CD4-positive, alpha-beta memory T cell (primary cell): ENCODE results near the gene KTN1. TPM values are rescaled to one million over a fixed set of nuclear protein-coding genes. Genes with fewer than 3 reads are reported as not detected.

ENCODE experiments used
- CTCF ChIA-PET: fragments of 350-600 bp; sonication (Branson Sonifier 250); formaldehyde crosslinking; loops from one replicate; lab custom pipeline; 2021; ENCODE audit warnings: inconsistent platforms; ENCODE audit not compliant: partially characterized antibody; lab: Charles Lee
- POLR2A ChIA-PET: fragments of 350-600 bp; sonication (Branson Sonifier 250); formaldehyde crosslinking; loops from one replicate; lab custom pipeline; 2021; ENCODE audit not compliant: partially characterized antibody; lab: Charles Lee
- DNase-seq, 5 donors: peaks; one replicate each; pipeline versions ENCODE4 v3.0.0 to v3.0.0-alpha.2; 2020 to 2022; ENCODE audit warnings: mixed read lengths in 1 of 5
- H3K27ac ChIP-seq: one replicate; pipeline ENCODE4 v1.7.0; 2013; ENCODE audit warnings: low read depth, low read length
- H3K27me3 ChIP-seq: 2 replicates; pipeline ENCODE4 v1.7.0; 2013; ENCODE audit warnings: mild to moderate bottlenecking, low read length, moderate library complexity; ENCODE audit not compliant: insufficient read depth
- H3K36me3 ChIP-seq: 2 replicates; pipeline ENCODE4 v1.7.0; 2013; ENCODE audit warnings: mild to moderate bottlenecking, low read length, moderate library complexity; ENCODE audit not compliant: insufficient read depth
- H3K4me1 ChIP-seq: 2 replicates; pipeline ENCODE4 v1.7.0; 2013; ENCODE audit warnings: mild to moderate bottlenecking, low read length, moderate library complexity; ENCODE audit not compliant: insufficient read depth
- H3K4me3 ChIP-seq, 2 donors: one replicate each; pipeline ENCODE4 v1.7.0; 2013; ENCODE audit warnings: low read length in 2 of 2, mild to moderate bottlenecking in 1 of 2
- H3K9me3 ChIP-seq, 2 donors: one replicate each; pipeline ENCODE4 v1.7.0; 2013; ENCODE audit warnings: low read length in 2 of 2, control low read depth in 1 of 2; ENCODE audit not compliant: control insufficient read depth in 1 of 2
- H3K27ac Mint-ChIP-seq, 7 donors: one replicate each; pipeline ENCODE4 v1.8.0; 2020 to 2021; ENCODE audit warnings: mixed read lengths in 7 of 7, mild to moderate bottlenecking in 6 of 7, inconsistent platforms in 3 of 7, moderate library complexity in 3 of 7
- H3K27me3 Mint-ChIP-seq, 2 donors: one replicate each; pipeline ENCODE4 v1.8.0; 2020 to 2021; ENCODE audit warnings: mixed read lengths in 2 of 2
- H3K36me3 Mint-ChIP-seq, 2 donors: one replicate each; pipeline ENCODE4 v1.8.0; 2020 to 2021; ENCODE audit warnings: mixed read lengths in 2 of 2, inconsistent platforms in 1 of 2, mild to moderate bottlenecking in 1 of 2
- H3K4me1 Mint-ChIP-seq, 4 donors: one replicate each; pipeline ENCODE4 v1.8.0; 2020 to 2021; ENCODE audit warnings: mixed read lengths in 4 of 4, mild to moderate bottlenecking in 1 of 4
- H3K4me3 Mint-ChIP-seq, 8 donors: one replicate each; pipeline ENCODE4 v1.8.0; 2020 to 2021; ENCODE audit warnings: mixed read lengths in 8 of 8, mild to moderate bottlenecking in 7 of 8, moderate library complexity in 6 of 8, inconsistent platforms in 3 of 8
- H3K9me3 Mint-ChIP-seq, 8 donors: one replicate each; pipeline ENCODE4 v1.8.0; 2020 to 2021; ENCODE audit warnings: mixed read lengths in 8 of 8, mild to moderate bottlenecking in 5 of 8, inconsistent platforms in 3 of 8, moderate library complexity in 1 of 8
- intact Hi-C: fragments of 100-400 bp; cut with micrococcal nuclease; formaldehyde crosslinking; loops from one replicate; pipeline ENCODE4 v1.15.1; 2023
- polyA plus RNA-seq, 2 donors: library from polyadenylated mRNA; unstranded; fragments of 300-500 nt; fragmentation: Illumina TruSeq; gene quantifications; one replicate each; pipeline ENCODE4 v1.2.3, GENCODE V29; 2021
- total RNA-seq, 2 experiments: library from RNA; stranded (reverse); gene quantifications; one replicate each; pipeline ENCODE4 v1.2.3, GENCODE V29; 2021

The KTN1 gene
- total and polyA plus RNA-seq, 4 experiments from 2014 or later: 15.7 to 133 (median 93.7) TPM

- Mint-ChIP-seq H3K36me3 (peaks cover 0 to 6% of the 10 kb centered on the region in 2 donors), H3K4me1 (no peaks in the 10 kb centered on the region), H3K27me3 (no peaks in the 10 kb centered on the region), H3K27ac (no peak overlapping the region), H3K4me3 (no peak overlapping the region), H3K9me3 (no peaks in the 10 kb centered on the region)
- no peaks in the 10 kb centered on the region for H3K9me3 ChIP-seq
- H3K36me3 ChIP-seq: no peaks in the 10 kb centered on the region
- no peak overlapping the region for H3K27ac ChIP-seq
- no peak for DNase-seq
- H3K4me1 ChIP-seq: no peaks in the 10 kb centered on the region
- H3K4me3 ChIP-seq: no peak overlapping the region
- H3K27me3 ChIP-seq: no peaks in the 10 kb centered on the region
- ChIA-PET CTCF (interaction anchor here (1.0 kb wide), 1 partner anchor 762 kb away, joined by 3 read pairs; no protein-coding TSS in a partner anchor), POLR2A (no interaction called here)
- intact Hi-C loops: no loop called here
Measured at GRCh38 chr14:55712491-55712890, 132.5 kb downstream of the KTN1 start.

- Mint-ChIP-seq H3K27ac (no peak overlapping the region), H3K27me3 (no peaks in the 10 kb centered on the region), H3K4me1 (no peaks in the 10 kb centered on the region), H3K4me3 (no peak overlapping the region), H3K36me3 (peaks cover 0 to 6% of the 10 kb centered on the region in 2 donors), H3K9me3 (peaks cover 0 to under 1% (median 0%) of the 10 kb centered on the region in 8 donors)
- Histone ChIP-seq H3K9me3 (no peaks in the 10 kb centered on the region), H3K4me1 (no peaks in the 10 kb centered on the region), H3K4me3 (no peak overlapping the region), H3K27me3 (no peaks in the 10 kb centered on the region), H3K27ac (no peak overlapping the region), H3K36me3 (no peaks in the 10 kb centered on the region)
- intact Hi-C loops: no loop called here
- ChIA-PET CTCF (no interaction called here), POLR2A (no interaction called here)
- DNase-seq: no peak
Measured at GRCh38 chr14:55713486-55713885, 133.5 kb downstream of the KTN1 start.

DNA sequence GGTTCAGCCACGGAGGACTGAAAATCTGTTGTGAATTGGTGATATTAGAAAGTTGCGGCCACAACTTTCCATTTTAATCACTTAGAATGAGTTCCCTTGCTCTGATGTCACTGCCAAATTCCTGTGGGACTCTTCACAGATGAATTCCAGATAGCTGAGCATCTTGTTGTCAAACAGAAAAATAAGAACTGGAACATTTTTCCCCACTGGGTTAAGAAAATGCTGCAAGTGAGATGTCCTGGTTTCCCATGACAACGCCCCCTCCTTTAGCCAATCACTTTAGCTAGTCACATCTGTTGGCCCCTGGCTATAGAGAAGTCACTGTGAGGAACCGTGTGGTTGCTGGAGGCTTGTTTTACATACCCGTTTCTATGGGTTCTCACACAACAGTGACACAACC, 135.9 kb downstream of the KTN1 start:
- Histone ChIP-seq H3K36me3 (no peaks in the 10 kb centered on the region), H3K4me3 (no peak overlapping the region), H3K27me3 (no peaks in the 10 kb centered on the region), H3K27ac (no peak overlapping the region), H3K9me3 (no peaks in the 10 kb centered on the region), H3K4me1 (no peaks in the 10 kb centered on the region)
- no peak for DNase-seq
- no peaks in the 10 kb centered on the region for H3K27me3 Mint-ChIP-seq
- peaks cover 0 to 2% (median 0%) of the 10 kb centered on the region in 8 donors for H3K9me3 Mint-ChIP-seq
- H3K27ac Mint-ChIP-seq: no peak overlapping the region
- POLR2A ChIA-PET: no interaction called here
- H3K4me3 Mint-ChIP-seq: no peak overlapping the region
- intact Hi-C loops: no loop called here
- peaks cover 0 to 6% of the 10 kb centered on the region in 2 donors for H3K36me3 Mint-ChIP-seq
- no peaks in the 10 kb centered on the region for H3K4me1 Mint-ChIP-seq
- CTCF ChIA-PET: interaction anchor here (0.9 kb wide), 1 partner anchor 16 kb away, joined by 4 read pairs; no protein-coding TSS in a partner anchor

DNA sequence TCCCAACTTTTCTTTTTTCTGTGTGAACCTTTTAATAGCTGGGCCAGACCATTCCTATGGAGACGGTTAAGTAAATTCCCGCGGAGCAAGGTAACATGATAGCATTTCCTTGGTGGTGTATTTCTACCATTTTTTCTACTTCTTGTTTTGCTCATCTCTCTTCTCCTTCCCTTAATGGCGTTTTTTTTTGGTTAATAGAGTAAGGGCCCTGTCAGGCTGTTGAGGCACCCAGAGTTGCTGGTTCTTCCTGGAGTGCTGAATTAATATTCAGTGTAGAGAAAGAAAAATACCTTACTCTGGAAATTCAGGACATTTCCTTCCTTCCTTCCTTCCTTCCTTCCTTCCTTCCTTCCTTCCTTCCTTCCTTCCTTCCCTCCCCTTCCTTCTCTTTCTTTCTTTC, 137.6 kb downstream of the KTN1 start:
- H3K9me3 ChIP-seq: no peaks in the 10 kb centered on the region
- H3K36me3 Mint-ChIP-seq: no peaks in the 10 kb centered on the region
- CTCF ChIA-PET: no interaction called here
- no peak for DNase-seq
- H3K27me3 ChIP-seq: no peaks in the 10 kb centered on the region
- H3K4me3 Mint-ChIP-seq: no peak overlapping the region
- H3K27ac ChIP-seq: no peak overlapping the region
- peaks cover 0 to 2% (median 0%) of the 10 kb centered on the region in 8 donors for H3K9me3 Mint-ChIP-seq
- no peak overlapping the region for H3K4me3 ChIP-seq
- no peaks in the 10 kb centered on the region for H3K27me3 Mint-ChIP-seq
- POLR2A ChIA-PET: no interaction called here
- H3K36me3 ChIP-seq: no peaks in the 10 kb centered on the region
- no peaks in the 10 kb centered on the region for H3K4me1 Mint-ChIP-seq
- H3K4me1 ChIP-seq: no peaks in the 10 kb centered on the region
- H3K27ac Mint-ChIP-seq: peak overlapping the region in 1 of 7 donors; percentile 15
- intact Hi-C loops: no loop called here

- intact Hi-C loops: no loop called here
- no peaks in the 10 kb centered on the region for H3K27me3 ChIP-seq
- H3K27me3 Mint-ChIP-seq: no peaks in the 10 kb centered on the region
- no peaks in the 10 kb centered on the region for H3K9me3 ChIP-seq
- no peak overlapping the region for H3K4me3 Mint-ChIP-seq
- peaks cover 0 to 2% (median 0%) of the 10 kb centered on the region in 8 donors for H3K9me3 Mint-ChIP-seq
- H3K36me3 ChIP-seq: no peaks in the 10 kb centered on the region
- peak overlapping the region in 2 of 7 donors; percentile 55 to 56 for H3K27ac Mint-ChIP-seq
- no peaks in the 10 kb centered on the region for H3K4me1 ChIP-seq
- no peaks in the 10 kb centered on the region for H3K4me1 Mint-ChIP-seq
- H3K36me3 Mint-ChIP-seq: no peaks in the 10 kb centered on the region
- DNase-seq: no peak
- no peak overlapping the region for H3K4me3 ChIP-seq
- no peak overlapping the region for H3K27ac ChIP-seq
- CTCF ChIA-PET: no interaction called here
- POLR2A ChIA-PET: no interaction called here
Measured at GRCh38 chr14:55718551-55718950, 138.5 kb downstream of the KTN1 start.

- no peak overlapping the region for H3K27ac Mint-ChIP-seq
- no peak overlapping the region for H3K27ac ChIP-seq
- H3K27me3 Mint-ChIP-seq: no peaks in the 10 kb centered on the region
- no peaks in the 10 kb centered on the region for H3K36me3 ChIP-seq
- H3K36me3 Mint-ChIP-seq: no peaks in the 10 kb centered on the region
- no peak for DNase-seq
- CTCF ChIA-PET: no interaction called here
- no peaks in the 10 kb centered on the region for H3K27me3 ChIP-seq
- H3K4me3 Mint-ChIP-seq: no peak overlapping the region
- POLR2A ChIA-PET: no interaction called here
- no peak overlapping the region for H3K4me3 ChIP-seq
- peaks cover 0 to 2% (median 0%) of the 10 kb centered on the region in 8 donors for H3K9me3 Mint-ChIP-seq
- H3K9me3 ChIP-seq: no peaks in the 10 kb centered on the region
- no peaks in the 10 kb centered on the region for H3K4me1 ChIP-seq
- H3K4me1 Mint-ChIP-seq: no peaks in the 10 kb centered on the region
- intact Hi-C loops: no loop called here
Measured at GRCh38 chr14:55720796-55721195, 140.8 kb downstream of the KTN1 start.

DNA sequence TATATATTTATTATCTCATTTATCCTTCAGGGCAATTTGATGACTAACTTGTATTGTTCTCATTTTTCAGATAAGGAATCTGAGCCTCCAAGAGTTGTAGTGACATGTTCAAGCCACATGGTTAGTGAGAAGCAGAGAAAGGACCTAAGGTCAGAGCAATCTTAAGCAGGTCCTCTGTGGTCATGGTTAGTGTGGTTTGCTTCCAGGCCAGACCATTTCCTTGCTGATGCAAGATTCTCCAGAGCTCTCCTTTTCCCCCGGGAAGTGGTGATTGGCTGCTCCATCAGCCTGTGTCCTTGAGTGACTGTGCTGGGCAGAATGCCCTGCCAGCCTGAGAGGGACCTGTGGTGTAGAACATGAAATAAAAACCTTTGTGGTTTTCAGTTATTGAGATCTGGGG, 141.3 kb downstream of the KTN1 start:
- Mint-ChIP-seq H3K4me1 (no peaks in the 10 kb centered on the region), H3K9me3 (peaks cover 0 to 2% (median 0%) of the 10 kb centered on the region in 8 donors), H3K27me3 (no peaks in the 10 kb centered on the region), H3K36me3 (no peaks in the 10 kb centered on the region), H3K4me3 (no peak overlapping the region), H3K27ac (no peak overlapping the region)
- Histone ChIP-seq H3K36me3 (no peaks in the 10 kb centered on the region), H3K4me3 (no peak overlapping the region), H3K27me3 (no peaks in the 10 kb centered on the region), H3K4me1 (no peaks in the 10 kb centered on the region), H3K9me3 (no peaks in the 10 kb centered on the region), H3K27ac (no peak overlapping the region)
- DNase-seq: no peak
- intact Hi-C loops: no loop called here
- ChIA-PET POLR2A (no interaction called here), CTCF (no interaction called here)

DNA sequence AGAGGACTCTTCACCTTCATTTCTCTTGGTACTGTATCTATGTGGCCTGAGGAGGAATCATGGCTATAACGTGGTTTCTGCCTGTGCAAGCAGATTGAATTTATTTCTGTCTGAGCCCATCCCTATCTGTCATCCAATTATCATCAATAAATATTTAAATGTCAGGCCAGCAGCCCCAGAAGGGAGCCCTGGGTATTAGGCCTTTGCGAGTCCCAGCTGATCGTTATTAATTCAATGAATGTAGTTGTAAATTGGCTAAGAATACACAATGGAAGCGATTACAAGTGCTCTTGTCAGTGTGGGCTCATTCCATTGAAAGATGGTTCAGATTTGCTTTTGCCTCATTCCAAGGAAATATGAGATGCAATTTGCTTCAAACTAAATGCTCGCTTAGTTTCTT, 142.0 kb downstream of the KTN1 start:
- H3K9me3 Mint-ChIP-seq: peaks cover 0 to 2% (median 0%) of the 10 kb centered on the region in 8 donors
- POLR2A ChIA-PET: no interaction called here
- CTCF ChIA-PET: interaction anchor here (2.3 kb wide), 1 partner anchor 11 kb away, joined by 11 read pairs; no protein-coding TSS in a partner anchor
- no peaks in the 10 kb centered on the region for H3K27me3 Mint-ChIP-seq
- no peaks in the 10 kb centered on the region for H3K36me3 ChIP-seq
- H3K4me1 ChIP-seq: no peaks in the 10 kb centered on the region
- H3K27ac Mint-ChIP-seq: no peak overlapping the region
- H3K27ac ChIP-seq: no peak overlapping the region
- intact Hi-C loops: no loop called here
- H3K27me3 ChIP-seq: no peaks in the 10 kb centered on the region
- H3K4me3 Mint-ChIP-seq: no peak overlapping the region
- H3K36me3 Mint-ChIP-seq: no peaks in the 10 kb centered on the region
- H3K4me1 Mint-ChIP-seq: no peaks in the 10 kb centered on the region
- no peaks in the 10 kb centered on the region for H3K9me3 ChIP-seq
- no peak overlapping the region for H3K4me3 ChIP-seq
- DNase-seq: no peak
